HG03135 (cell line): ENCODE measurements around the gene ACRV1.
"Not testable (repeated sequence)": the region's sequence is repeated elsewhere in the genome, so short reads cannot be mapped to it uniquely, and the experiment has no call there.

Source experiments
- ATAC-seq: cut with Tn5 transposase; IDR thresholded peaks from one replicate; pipeline ENCODE4 v1.9.1; 2021; ENCODE audit warnings: mild to moderate bottlenecking, moderate library complexity; ENCODE audit not compliant: unreplicated experiment

ACRV1 gene

GRCh38 chr11:125680747-125681146 is at the start of gene ACRV1:
Gene ACRV1, minus strand, starts transcription at chr11:125680847. Its CDS starts 67 bp downstream, at chr11:125680780.
- no peak for ATAC-seq

- no peak for ATAC-seq
Measured at GRCh38 chr11:125728969-125729368, 48.3 kb upstream of the ACRV1 start.

GRCh38 chr11:125724125-125724524 is 43.5 kb upstream of the ACRV1 start:
- no peak for ATAC-seq

DNA sequence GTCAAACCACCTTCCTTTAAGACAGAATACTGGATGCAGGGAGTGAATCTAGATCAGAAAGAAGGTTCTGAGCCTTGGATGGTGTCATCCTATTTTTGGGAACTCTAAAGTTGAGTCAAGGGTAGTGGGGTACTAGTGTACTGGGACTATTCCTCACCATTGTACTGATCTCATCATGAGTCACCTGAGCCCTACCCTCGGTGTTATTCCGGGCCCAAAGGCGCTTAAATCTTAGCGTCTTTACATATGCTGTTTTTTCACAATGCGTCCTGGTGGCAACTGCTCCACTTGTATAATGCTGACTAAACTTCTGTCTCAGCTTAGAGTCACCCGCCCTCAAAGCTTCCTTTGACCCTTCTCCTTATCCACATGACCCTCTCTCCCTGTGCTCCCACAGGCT is 40.1 kb upstream of the ACRV1 start:
- no peak for ATAC-seq

GRCh38 chr11:125704686-125705085 is 24.0 kb upstream of the ACRV1 start:
- ATAC-seq = not testable (repeated sequence)

DNA sequence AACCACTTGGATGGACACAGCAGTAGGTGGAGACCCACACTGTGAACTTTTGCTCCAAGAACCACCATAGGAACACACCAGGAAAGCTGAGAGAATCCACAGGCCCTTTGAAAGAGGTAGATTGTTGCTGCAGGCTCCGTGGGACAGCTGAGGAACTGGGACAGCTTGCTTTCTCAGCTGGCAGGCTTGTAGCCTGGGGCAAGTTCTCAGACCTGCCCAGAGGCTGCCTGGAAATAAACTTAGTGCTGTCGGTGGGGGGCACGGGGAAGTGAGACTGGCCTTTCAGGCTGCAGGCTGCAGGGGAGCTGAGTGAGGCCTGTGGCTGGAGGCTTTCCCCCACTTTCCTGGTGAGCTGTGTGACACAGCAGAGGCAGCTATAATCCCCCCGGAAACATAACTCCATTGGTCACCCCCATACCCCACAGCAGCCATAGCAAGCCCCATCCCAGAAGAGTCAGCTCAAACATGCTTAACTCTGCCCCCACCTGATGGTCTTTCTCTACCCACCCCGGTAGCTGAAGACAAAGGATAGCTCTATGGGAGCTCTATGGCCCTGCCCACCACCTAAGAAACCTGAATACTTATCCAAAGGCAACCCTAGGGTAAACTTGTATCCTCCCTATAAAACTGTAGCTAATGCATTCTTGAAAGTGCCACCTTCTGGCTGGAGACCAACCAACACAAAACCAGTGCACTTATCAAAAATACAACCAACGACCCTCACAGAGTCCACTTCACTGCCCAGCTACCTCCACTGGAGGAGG is 21.4 kb upstream of the ACRV1 start:
- no peak for ATAC-seq

DNA sequence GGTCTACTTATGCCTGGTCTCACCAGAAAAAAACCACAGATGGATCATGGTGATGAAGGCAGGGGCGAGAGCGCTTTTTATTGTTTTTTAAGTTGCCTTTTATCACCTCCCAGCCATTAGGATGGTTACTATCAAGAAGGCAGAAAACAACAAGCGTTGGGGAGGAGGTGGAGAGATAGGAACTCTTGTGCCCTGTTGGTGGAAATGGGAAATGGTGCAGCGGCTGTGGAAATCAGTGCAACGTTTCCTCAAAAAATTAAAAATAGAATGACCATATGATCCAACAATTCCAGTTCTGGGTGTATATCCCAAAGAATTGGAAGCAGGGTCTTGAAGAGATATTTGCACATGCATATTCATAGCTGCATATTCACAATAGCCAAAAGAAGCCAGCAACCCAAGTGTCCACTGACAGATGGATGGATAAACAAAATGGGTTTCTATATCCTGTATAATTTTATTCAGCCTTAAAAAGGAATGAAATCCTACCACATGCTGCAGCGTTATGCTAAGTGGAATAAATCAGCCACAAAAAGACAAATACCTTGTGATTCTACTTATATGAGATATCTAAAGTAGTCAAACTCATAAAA is 20.5 kb upstream of the ACRV1 start:
- no peak for ATAC-seq

DNA sequence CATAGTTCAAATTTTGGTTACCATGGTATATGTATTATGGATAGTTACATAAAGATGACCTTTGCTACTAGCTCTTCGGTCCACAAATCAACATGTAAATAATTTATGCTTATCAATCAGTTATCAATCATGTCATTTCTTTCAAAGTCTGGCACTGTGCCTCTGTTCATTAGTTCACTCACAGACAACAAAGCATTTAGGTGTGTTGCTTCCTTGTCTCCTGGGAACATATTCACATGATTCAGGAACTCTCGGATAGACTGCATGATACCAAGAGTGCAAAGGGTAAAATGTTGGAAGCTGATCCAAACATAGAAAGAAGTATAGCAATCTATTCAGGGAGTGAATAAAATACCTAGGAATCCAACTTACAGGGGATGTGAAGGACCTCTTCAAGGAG is 14.3 kb upstream of the ACRV1 start:
- ATAC-seq = no peak

DNA sequence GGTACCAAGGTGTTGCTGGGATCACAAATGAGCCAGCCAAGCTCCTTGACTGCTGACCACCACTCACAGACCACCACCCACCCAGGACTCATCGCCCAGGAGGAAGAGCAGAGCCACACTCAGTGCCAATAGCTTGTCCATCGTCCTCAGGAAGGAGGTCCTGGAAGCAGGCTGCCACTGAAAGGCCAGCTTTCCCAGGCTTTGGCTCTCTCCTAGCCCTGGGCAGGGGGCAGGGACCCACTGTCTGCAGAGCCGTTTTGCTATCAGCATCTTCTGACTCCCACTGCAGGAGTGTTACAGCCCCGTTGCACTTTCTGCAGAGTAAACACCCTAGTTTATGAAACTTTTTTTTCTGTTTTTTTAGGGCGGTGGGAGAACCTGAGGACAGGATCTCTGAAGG is 12.2 kb upstream of the ACRV1 start:
- ATAC-seq = no peak

- ATAC-seq = no peak
Measured at GRCh38 chr11:125690006-125690405, 9.4 kb upstream of the ACRV1 start.

GRCh38 chr11:125689274-125689859 is 8.7 kb upstream of the ACRV1 start:
- ATAC-seq = no peak

- ATAC-seq = no peak
Measured at GRCh38 chr11:125688632-125689031, 8.0 kb upstream of the ACRV1 start.

DNA sequence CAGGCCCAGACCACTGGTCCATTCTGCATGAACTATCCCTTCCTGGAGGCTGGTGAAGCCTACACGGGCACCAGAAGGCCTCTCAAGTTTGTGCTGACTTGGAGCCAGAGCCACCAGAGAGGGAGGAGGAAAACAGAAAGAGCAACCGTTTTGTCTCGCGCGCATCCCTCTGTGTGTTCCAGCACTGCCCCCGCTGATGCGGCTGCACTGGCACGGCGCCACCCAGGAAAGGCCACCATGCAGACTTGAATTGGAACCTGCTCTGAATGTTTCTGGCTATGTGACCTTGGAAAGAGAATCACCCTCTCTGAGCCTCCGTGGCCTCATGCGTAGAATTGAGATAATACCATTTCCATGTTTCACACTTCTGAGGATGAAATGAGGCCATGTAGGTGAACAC is 7.4 kb upstream of the ACRV1 start:
- no peak for ATAC-seq

DNA sequence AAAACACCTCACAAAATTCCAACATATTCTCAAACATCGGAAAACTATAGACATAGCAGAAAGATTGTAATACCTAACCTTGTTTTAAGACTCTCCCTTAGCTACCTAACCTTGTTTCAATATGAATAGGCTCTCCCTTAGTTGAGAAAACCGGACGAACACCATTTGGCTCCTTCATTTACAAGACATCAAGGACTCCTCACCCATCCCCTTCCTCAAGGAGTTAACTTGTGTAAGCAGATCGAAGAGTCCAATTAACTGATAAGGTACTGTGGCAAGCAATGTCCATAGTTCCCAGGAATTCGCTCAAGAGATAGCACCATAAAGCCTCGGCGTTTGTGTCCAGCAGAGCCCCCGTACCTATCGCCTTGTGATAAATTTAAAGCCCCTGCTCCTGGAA is 4.6 kb upstream of the ACRV1 start:
- ATAC-seq = no peak

GRCh38 chr11:125679837-125680236 is 810 bp downstream of the ACRV1 start:
- no peak for ATAC-seq

GRCh38 chr11:125679397-125679796 is 1.2 kb downstream of the ACRV1 start:
- ATAC-seq = no peak

DNA sequence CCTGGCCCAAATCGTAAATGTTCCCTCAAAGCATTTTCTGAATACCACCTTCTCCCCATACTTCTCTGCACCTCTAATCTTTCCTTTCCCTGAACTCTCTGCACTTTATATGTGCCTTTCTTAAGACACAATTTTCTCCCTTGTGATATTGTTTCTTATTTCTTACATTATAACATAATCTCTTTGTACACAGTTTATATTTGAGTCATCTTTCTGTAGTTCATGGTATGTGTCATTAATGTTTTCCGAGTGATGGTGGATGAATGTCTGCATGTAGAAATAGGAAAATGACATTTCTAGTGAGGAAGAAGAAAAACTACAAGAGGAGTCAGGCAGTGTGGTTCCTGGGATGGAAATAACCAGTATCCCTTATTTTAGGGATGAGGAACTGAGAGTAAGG is 5.5 kb downstream of the ACRV1 start:
- no peak for ATAC-seq

DNA sequence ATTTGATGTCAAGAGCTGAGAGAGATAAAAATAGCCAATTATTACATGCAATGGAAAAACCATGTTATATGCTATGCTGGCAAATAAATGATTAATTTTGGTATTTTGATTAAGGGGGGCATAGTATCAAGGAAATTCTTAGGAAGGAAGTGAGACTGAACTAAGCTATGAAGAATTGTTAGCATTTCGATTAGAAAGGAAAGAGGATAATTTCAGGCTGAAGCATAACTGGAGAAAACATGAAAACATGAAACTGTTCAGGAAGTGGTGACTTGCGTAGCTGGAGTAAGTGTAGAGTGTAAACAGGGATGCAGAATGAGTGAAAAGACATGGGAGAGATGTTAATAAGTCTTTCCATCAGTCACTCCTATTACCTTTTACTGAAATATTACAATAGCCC is 6.4 kb downstream of the ACRV1 start:
- no peak for ATAC-seq

DNA sequence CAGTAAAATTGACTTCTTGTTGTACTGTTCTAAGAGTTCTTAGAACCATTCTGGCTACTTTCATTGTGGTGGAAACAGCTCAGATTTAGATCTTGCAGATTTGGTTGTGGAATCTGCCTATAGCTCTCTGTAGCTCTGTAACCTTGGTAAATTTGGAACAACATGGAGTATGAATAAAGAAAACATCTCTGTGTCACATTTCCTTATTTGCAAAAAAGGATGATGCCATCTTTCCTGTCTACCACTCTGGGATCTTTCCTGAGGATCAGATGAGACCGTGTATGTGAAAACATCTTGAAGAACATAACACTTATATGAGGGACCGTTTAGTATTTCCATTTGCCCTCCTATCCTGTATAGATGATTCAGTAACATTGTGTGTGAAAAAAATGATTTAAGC is 9.1 kb downstream of the ACRV1 start:
- ATAC-seq = no peak

- no peak for ATAC-seq
Measured at GRCh38 chr11:125670172-125670571, 10.5 kb downstream of the ACRV1 start.

- no peak for ATAC-seq
Measured at GRCh38 chr11:125667151-125667550, 13.5 kb downstream of the ACRV1 start.

- no peak for ATAC-seq
Measured at GRCh38 chr11:125663910-125664309, 16.7 kb downstream of the ACRV1 start.
